Endothelial cell of hepatic sinusoid (primary cell): ENCODE data around the gene LIFR.

Source experiments
- in situ Hi-C: cut with HindIII; loops from 2 replicates; pipeline ENCODE4 v1.10.0; 2017; ENCODE audit warnings: low sequenced_read_pairs

The LIFR gene

DNA sequence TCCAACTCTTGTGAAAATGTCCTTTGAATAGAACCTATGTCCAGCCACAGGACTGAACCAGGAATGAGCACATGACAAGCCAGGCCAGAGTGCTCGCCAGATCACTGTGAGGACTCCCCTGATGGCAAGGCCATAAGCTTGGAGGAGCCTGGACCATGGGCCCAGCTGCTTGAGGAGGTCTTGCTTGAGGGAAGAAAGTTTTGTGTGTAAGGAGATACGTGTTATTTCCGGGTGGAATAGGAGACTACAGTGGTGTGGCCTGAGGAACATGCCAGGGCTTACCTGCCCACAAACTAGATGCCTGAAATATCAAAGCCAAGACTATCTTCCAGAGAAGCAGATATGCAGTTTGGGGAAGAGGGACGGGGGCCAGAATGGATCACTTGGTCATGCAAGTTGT lies 84.7 kb downstream of the LIFR start:
- in situ Hi-C loops = no loop called here

DNA sequence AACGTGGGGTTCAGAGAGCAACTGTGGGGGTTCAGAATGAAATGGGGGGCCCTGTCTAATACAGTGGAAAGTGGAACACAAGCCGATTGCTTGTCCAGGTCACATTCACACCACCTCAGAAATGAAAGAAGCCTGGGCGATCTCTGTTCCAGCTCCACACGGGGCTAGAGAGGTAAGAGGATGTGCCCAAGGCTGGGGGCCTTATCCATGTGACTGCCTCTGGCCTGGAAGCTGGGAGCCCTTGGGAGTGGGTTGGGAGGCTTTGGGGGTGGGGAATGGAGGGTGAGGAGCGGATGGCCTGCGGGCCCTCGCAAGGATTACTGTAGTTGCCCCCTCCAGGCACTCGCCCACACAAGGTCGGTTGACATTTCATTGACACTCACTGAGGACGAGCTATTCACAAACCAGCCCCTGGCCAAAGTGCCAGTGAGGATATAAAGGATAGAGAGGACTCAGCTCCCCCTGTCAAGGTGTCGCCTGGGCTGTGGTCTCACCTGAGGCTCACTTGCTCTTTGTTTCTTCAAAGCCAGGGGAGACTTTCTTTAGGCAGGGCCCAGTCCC lies 86.7 kb downstream of the LIFR start:
- in situ Hi-C loops = no loop called here

GRCh38 chr5:38468978-38469706 lies 87.3 kb downstream of the LIFR start:
- in situ Hi-C loops = no loop called here

DNA sequence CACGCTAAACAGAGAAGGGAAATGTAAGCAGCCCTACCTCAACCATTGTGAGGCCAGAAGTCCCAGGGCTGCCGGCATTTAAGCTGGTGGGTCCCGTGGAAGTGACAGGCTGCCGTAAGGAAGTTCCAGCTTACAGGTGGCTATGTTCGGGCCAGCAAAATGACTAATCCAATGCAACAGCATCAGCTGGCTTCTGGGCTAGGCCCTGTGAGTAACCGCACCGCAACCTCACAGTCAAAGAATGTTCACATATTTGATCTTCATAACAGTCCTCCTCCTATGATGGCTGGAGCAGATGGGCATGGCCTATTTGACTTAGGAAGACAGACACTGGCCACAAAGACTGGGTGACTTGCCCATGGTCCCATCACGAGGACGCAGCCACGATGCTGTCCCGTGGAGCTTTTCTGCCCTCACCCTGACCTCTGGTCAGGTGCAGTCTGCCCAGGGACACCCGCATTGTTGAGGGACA lies 88.2 kb downstream of the LIFR start:
- in situ Hi-C loops = no loop called here

DNA sequence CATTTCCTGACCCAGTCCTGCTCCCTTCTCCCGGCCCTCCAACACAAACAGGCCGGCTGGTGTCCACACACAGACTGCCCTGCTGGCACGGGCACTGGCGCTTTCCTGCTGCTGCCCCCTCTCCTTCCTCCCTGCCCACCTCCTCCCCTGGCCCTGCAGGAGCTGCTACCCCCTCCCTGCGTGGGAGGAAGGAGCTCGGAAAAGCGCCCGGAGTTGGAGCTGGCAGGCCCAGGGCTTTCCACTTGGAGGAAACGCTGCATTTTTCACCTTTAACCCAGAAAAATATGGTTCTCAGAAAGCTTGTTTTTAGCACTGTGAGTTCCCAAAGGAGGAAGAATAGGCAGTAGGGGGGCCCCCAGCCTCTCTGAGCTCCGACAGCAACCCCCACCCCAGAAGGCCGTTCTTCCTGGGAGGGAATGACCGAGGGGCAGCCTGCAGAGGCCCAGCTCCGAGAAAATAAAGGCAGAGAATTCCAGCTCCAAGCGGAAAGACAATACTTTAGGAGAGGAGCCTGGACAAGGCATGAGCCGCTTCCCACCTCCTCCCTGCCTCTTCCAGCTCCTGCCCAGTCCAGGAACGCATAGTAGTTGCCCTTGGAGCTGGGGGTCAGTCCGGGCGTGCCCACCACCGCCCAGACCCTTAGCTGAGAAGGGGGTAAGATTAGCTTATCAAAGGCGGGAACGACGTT lies 88.9 kb downstream of the LIFR start:
- in situ Hi-C loops = no loop called here

GRCh38 chr5:38466424-38467189 lies 89.8 kb downstream of the LIFR start:
- in situ Hi-C loops = no loop called here

GRCh38 chr5:38465702-38466423 lies 90.6 kb downstream of the LIFR start:
- in situ Hi-C loops = no loop called here

DNA sequence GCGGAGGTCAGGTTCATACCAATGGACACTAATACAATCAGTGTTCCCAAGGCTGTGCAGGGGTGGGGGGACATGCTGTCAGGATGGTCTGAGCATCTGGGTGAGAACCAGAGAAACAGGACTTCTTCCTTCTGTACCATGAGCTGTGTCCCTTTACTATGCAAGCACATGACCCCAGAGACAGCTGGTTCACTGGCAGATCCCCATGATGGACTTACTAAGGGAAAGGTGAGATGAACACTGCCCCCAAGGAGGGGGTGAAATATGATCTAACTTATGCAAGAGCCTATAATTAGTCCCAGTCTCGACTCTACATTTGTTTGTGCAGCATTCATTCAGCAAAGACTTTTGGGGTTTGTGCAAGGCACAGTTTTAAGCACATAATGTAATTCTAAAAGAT lies 91.4 kb downstream of the LIFR start:
- in situ Hi-C loops = no loop called here

DNA sequence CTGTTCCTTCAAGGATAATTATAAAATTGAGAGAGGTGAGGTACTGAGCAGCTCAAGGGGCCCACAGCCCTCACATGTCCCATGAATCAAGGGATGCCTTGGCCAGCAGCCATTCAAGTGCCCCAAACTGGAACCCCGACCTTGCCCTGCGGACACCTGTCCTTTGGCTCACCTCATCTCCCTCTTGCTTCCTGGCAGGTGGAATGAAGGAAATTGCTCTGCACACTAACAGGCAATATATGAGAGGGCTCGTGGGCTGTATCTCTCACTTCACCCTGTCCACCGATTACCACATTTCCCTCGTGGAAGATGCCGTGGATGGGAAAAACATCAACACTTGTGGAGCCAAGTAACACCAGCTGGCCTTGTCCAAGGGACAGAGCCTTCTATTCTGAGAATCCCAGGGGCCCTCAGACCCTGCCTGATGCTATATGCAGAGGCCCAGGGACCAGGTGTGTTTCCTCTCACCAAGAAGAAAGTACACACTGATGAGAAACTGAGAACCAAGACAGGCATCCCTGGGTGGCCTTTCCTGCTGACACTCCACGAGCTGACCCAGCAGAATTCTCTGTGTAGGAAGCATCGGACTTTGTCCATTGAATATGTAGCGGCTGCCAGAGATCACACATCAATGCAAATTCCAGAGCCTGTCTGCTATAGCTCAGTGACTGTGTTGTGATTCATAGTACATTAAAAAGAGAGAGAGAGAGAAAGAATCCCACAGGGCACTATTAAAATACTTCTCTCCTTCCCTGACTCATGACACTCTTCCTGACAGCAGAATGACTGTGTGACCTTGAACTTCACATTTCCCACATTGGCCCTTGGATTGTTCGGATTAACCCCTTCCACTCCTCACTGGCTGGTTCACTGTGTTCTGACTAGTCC lies 92.6 kb downstream of the LIFR start:
- in situ Hi-C loops = no loop called here

DNA sequence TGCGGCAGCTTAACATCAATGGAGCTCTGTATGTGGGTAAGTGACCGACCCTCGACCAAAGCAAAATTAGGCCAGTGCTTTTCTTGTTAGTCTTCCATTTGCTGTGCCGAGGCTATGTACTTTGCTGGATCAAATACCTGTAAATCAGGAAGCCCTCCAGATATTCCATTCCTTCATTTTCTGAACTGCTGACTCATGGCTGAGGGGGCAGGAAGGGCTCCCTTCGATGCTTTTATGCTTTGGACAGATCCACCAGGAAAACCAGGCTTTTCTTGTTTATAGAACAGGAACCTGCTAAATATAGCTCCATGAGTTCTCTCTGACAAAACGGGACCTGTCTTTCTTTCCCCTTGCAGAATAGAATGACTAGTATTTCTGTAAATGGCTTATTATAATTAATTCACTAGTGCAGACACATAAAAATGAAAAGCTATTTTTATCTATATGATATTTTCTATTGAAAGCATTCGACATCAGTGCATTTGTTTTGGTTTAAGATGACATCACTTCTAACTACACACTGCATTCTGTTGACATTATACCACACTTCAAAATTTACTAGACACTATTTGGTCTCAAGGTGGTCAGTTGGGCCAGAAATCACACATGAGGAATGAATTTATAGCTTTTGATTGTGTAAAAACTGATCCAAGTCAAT lies 93.3 kb downstream of the LIFR start:
- in situ Hi-C loops = no loop called here

DNA sequence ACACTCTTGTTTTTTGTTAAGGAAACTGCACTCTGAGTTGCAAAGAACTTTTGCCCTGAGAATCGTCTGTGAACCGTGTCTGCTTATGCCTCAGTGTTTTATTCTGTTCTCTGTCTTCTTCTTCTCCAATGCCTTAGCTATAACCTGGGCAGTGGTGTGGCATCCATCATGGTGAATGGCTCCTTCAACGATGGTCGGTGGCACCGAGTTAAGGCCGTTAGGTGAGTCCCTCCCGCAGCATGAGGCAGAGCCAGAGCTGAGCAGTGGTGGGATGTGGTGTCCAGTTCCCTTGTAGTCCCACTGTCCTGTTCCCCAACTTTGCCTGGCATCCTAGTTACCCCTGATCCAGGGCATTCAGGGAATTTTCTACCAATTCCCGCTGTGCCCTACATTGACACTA lies 98.3 kb downstream of the LIFR start:
- in situ Hi-C loops = no loop called here

DNA sequence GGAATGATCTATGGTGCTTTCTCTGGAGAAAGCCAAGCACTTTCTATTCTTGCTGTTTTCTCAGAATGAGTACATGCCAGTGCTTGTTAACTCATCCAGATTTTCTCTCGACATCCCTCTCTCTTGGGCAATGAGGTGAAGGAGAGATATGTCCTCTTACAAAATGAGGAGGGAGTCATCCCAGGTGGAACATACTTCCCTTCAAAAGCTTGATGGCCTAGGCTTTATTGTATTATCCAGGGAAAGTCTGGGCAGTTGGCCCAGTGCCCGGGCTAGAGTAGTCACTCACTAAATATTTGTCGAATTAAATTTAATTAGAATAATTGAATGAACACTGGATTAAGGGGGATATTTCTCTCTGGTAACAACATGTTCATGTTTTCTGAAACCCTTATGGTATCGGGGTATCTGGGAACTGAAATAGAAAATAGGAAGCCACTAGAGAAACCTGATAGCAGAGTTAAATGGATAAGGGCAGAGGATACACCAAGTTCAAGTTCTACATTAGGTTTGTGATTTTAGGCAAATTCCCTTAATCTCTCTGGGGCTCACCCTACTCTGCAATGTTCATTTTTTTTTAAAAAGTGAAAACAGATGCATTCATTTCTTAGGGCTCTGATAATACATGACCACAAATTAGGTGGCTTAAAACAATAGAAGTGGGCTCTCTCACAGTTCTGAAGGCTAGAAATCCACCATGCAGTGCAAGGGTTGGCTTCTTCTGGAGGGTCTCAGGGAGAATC lies 99.6 kb downstream of the LIFR start:
- in situ Hi-C loops = no loop called here

GRCh38 chr5:38455796-38456330 lies 100.6 kb downstream of the LIFR start:
- in situ Hi-C loops = no loop called here

DNA sequence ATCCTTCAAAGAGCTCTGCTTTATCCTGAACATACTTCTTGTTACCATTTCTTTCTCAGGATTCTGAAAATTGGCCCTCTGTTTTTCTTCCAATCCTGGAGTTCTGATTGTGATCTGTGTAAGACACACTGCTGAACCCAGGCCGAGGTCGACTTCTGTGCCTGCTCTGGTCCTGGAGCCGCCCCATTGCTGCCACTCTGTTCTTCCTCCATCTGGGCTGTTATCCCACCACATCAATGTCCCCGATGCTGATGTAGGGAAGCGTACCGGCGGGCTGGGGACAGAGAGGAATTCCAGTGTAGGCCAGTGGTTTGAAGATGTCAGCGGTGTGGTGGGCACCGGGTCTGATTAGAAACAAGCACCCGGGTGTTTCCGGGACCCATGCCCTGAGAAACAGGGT lies 102.5 kb downstream of the LIFR start:
- in situ Hi-C loops = loop anchor here (5.0 kb wide), 1 partner anchor 57 kb away; no protein-coding TSS in a partner anchor

DNA sequence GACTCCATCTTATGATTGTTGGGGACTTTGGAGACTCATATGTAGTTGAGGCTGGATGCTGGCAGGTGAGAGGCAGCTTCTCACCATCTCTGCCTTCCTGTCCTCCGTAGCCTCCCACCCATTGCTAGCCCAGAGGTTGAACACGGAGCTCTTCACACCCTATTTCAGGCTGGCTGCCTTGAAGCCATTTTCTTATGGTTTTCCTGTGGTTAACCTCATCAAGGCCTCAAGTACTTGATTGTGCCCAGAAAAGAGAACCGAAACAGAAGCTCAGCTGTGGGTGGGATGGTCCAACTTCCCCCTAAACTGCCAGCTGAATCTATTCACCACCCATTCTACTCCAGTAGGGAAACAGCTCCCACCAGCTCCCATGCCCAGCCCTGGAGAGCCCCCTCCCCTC lies 102.9 kb downstream of the LIFR start:
- in situ Hi-C loops = loop anchor here (5.0 kb wide), 1 partner anchor 56 kb away; no protein-coding TSS in a partner anchor

DNA sequence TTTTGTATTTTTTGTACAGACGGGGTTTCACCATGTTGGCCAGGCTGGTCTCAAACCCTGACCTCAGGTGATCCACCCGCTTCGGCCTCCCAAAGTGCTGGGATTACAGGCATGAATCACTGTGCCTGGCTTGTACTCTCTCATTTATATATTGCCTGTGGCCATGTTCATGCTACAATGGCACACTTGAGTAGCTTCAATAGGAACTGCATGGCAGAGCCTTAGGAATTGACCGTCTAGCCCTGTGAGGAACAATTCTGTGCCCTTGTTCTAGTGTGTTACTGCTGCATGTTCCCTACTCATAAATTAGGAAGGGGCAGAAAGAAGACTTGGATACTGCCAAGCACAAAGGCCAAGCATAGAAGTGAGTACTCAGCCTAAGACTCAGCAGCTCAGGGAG lies 104.2 kb downstream of the LIFR start:
- in situ Hi-C loops = loop anchor here (5.0 kb wide), 1 partner anchor 55 kb away; no protein-coding TSS in a partner anchor

- in situ Hi-C loops = loop anchor here (5.0 kb wide), 1 partner anchor 54 kb away; no protein-coding TSS in a partner anchor
Observed at GRCh38 chr5:38451074-38451725, 105.2 kb downstream of the LIFR start.
